H1 (cell line): Measurements from ENCODE around the gene ZNF674.

ENCODE experiments used
- CTCF ChIP-seq, 3 experiments: IDR thresholded peaks; 1 replicate in 2 of 3; 2 replicates in 1 of 3; pipeline versions ENCODE4 v1.5.1 to v1.6.1; 2011; ENCODE audit warnings: low read length in 3 of 3, mild to moderate bottlenecking in 3 of 3, inconsistent platforms in 2 of 3, low read depth in 1 of 3, moderate library complexity in 1 of 3; ENCODE audit not compliant: insufficient read depth in 1 of 3; ENCODE audit errors: control extremely low read depth in 1 of 3
- EZH2 ChIP-seq: fragments of 200-600 bp; sonication (generic); IDR thresholded peaks from 2 replicates; pipeline ENCODE4 v1.7.1; 2012; ENCODE audit warnings: low read depth, mild to moderate bottlenecking, moderate library complexity, low read length, inconsistent platforms; ENCODE audit not compliant: severe bottlenecking
- SP1 ChIP-seq: IDR thresholded peaks from 2 replicates; pipeline ENCODE4 v1.6.1; 2011; ENCODE audit warnings: low read depth, low read length
- USF2 ChIP-seq: IDR thresholded peaks from 2 replicates; pipeline ENCODE4 v1.6.1; 2011; ENCODE audit warnings: low read length, improper control_type of control experiment
- YY1 ChIP-seq: IDR thresholded peaks from 2 replicates; pipeline ENCODE4 v1.6.1; 2011; ENCODE audit warnings: low read depth, mild to moderate bottlenecking, low read length

DNA sequence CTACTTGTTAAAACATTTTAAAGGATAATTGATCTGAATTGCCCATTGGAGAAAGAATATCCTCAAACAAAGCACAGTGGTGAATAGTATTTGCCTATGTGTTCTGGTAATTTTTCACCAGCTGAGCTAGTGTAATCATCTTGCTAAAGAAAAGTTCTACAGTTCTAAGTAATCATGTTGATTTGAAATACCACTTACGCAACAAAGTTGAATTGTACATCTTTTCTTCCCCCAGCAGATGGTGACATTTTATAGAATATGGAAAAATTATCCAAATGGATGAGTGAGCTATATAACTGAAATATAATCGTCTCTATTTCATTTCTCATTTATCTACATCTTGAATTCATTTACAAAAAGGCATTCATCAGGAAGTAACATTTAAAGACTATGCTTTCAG lies 9.7 kb upstream of the ZNF674 start:
- TF ChIP-seq YY1, result no peak
- TF ChIP-seq SP1, result no peak
- TF ChIP-seq EZH2, result no peak
- no peak for TF ChIP-seq CTCF (IDR thresholded peaks at IDR 0.05; ENCODE audit: control extremely low read depth in 1 of 3, insufficient read depth in 1 of 3, low read depth in 1 of 3, low read length in 3 of 3)
- no peak for TF ChIP-seq USF2
